Caki2 (cell line): ENCODE measurements around the gene AMPD3. TPM values are rescaled to one million over a fixed set of nuclear protein-coding genes. Genes with fewer than 3 reads are reported as not detected.
"Not testable (repeated sequence)": the region's sequence is repeated elsewhere in the genome, so short reads cannot be mapped to it uniquely, and the experiment has no call there.

Experiments
- DNase-seq: peaks from one replicate; pipeline ENCODE4 v3.0.0-alpha.2; 2015; ENCODE audit warnings: low read depth
- in situ Hi-C: cut with HindIII; loops from 2 replicates; pipeline ENCODE4 v1.10.0; 2016; ENCODE audit warnings: low sequenced_read_pairs, low pct_unique_long_range_greater_than_20kb, mixed read lengths
- total RNA-seq: library from RNA; depleted of rRNA; stranded (reverse); fragments of >200 nt; shearing (Covaris generic); gene quantifications from 2 replicates; pipeline ENCODE4 v1.2.3, GENCODE V29; 2014; ENCODE audit warnings: low replicate concordance

Gene AMPD3
- total RNA-seq, 1 experiment from 2014 or later = 3.6 TPM

- in situ Hi-C loops = no loop called here
- DNase-seq = no peak
Measured at GRCh38 chr11:10432493-10432892, 22.6 kb upstream of the AMPD3 start.

DNA sequence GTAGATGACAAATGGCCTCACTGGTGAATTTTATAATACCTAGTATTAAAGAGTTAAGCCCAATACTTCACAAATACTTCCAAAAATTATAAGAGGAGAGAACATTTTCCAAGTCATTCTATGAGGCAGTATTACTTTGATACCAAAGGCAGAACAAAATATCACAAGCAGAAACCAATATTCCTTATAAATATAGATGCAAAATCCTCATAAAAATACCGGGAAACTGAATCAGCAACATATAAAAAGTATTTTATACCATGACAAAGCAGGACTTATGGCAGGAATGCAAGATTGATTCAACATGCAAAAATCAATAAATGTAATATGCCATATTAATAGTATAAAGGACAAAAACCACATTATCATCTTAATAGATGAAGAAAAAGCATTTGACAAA lies 22.1 kb upstream of the AMPD3 start:
- in situ Hi-C loops = no loop called here
- DNase-seq = no peak

- in situ Hi-C loops = no loop called here
- no peak for DNase-seq
Measured at GRCh38 chr11:10436224-10436623, 18.8 kb upstream of the AMPD3 start.

- in situ Hi-C loops, DNase-seq: not testable (repeated sequence)
Measured at GRCh38 chr11:10436683-10437082, 18.4 kb upstream of the AMPD3 start.

GRCh38 chr11:10438458-10438857 lies 16.6 kb upstream of the AMPD3 start:
- DNase-seq = no peak
- in situ Hi-C loops = no loop called here

DNA sequence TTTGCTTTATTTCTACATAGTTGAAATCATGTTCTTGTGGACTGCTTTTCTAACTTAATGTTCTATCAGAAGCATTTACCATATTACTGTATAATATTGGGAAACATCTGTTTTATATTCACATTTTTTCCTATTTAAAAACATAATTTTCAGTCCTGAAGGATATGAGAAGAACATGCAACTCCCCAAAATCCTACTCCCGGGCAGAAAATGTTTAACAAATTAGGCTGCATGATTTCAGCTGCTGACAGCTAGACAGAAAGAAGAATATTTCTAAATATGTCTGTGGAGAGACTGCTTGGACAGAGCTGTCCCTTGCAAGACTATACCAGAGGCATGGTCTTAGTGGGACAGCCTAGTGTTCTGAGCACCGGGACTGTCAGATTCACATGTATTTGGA lies 15.7 kb upstream of the AMPD3 start:
- no peak for DNase-seq
- in situ Hi-C loops = no loop called here

DNA sequence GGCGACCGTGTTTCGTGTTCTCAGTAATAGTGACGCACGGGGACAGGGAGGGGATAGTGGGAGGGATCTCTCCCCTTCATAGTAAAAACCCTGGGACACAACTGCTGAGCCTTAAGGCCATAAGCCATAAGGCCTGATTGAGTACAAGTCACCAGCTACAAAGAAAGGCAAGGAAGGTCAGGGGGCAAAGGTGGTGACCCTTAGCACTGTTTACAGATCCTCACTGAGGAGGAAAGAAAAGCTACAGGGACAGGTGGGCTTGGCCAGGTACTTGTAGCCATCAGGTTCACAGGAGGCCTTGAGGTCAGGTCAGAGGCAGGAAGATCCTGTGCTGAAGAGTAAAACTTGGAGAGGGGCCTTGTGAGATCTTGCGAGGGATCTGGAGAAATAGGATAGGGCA lies 15.1 kb upstream of the AMPD3 start:
- in situ Hi-C loops = no loop called here
- no peak for DNase-seq

GRCh38 chr11:10440401-10440800 lies 14.7 kb upstream of the AMPD3 start:
- DNase-seq = no peak
- in situ Hi-C loops = no loop called here

- in situ Hi-C loops = no loop called here
- DNase-seq = no peak
Measured at GRCh38 chr11:10441091-10441490, 14.0 kb upstream of the AMPD3 start.

DNA sequence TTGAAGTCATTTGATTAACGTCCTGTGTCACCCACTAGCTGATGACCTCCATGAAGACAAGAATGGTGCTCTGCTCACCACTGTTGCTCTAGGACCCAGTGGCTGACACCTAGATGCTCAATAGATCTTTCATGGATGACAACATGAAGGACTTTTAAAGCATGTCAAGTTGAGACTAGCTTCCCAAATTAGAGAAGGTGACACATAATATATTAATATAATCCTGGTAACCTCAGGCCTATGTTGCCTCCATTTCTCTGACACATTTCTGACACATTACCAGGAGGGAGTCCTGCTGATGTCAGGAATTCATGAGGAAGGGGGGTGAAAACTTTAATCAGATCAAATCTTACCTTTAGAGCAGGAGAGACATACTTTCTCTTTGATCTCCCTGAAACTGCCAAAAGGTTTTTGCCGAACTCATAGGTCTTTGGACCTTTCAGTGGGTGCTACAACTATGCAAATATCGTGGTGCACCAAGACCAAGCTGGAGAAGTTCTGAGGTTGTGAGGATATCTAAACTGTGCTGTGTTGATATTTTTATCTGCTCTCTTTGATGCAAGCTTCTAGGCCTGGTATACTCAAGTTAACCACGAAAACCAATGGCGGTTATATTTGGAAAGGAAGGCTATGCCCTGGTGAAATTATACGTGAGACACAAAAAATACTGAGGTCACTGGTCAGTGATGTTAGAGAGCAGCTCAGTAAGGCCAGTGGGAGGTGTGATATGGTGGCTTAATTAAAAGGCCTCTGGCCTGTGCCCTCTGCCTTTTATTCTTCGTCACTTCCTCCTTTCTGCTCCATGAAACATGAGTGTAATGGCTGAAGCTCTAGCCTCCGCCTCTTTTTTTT lies 13.2 kb upstream of the AMPD3 start:
- DNase-seq = no peak
- in situ Hi-C loops = no loop called here

GRCh38 chr11:10443152-10443551 lies 11.9 kb upstream of the AMPD3 start:
- no peak for DNase-seq

DNA sequence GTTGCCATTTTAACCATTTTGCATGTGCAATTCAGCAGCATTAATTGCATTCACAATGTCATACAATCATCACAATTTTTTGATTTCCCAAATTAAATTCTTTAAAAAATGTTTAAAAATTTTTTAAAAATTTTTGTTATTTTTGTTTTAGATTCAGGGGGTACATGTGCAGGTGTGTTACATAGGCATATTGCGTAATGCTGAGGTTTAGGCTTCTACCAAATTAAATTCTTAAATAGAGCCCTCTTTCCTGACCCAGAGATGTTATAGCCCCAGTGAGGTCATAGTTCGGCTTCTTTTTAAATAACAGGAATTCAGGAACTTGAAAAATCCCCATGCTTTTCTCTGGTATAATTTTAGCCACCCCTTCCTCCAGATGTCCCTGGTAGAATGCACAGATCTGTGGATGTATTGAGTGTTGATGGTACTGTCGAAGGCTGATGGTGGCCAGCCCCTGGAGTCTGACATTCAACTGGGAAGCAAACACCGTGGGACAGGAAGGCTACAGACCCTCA lies 11.3 kb upstream of the AMPD3 start:
- in situ Hi-C loops = no loop called here
- no peak for DNase-seq

More at GRCh38 chr11:10443152-10443551, 11.9 kb upstream of the AMPD3 start:
- in situ Hi-C loops = no loop called here

GRCh38 chr11:10444725-10445315 lies 10.2 kb upstream of the AMPD3 start:
- DNase-seq = no peak
- in situ Hi-C loops = no loop called here

GRCh38 chr11:10447445-10447844 lies 7.6 kb upstream of the AMPD3 start:
- no peak for DNase-seq
- in situ Hi-C loops = no loop called here

- in situ Hi-C loops = no loop called here
- no peak for DNase-seq
Measured at GRCh38 chr11:10450462-10451425, 4.3 kb upstream of the AMPD3 start.

- in situ Hi-C loops = no loop called here
- DNase-seq = no peak
Measured at GRCh38 chr11:10451426-10452116, 3.5 kb upstream of the AMPD3 start.

DNA sequence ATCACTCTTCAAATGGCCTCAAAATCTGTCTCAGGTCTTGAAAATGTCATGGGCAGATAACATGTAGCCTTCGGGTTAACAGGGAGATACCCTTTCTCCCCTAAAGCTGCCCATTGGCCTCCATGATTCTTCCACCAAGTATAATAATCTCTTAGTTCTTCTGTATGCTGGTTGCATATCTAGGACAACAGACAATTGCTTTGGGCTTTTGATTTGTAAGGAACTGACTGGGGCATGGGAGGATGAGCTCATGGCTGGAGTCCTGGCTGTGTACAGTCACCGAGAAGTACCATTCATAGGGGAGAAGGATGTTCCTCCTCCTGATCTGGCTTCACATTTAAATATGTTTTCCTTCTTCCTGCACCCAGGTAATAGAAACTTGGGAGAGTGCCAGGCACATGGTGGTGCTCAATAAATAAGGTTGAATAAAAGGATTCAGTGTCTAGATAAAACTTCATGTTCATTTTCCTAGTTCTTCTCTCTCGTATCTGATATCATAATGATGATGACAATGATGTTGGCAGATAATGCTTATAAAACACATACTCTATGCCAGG lies 2.8 kb upstream of the AMPD3 start:
- in situ Hi-C loops = no loop called here
- DNase-seq = no peak

- in situ Hi-C loops = no loop called here
Measured at GRCh38 chr11:10453261-10453660, 1.8 kb upstream of the AMPD3 start.

More at GRCh38 chr11:10453261-10453660, 1.8 kb upstream of the AMPD3 start:
- DNase-seq = no peak
